DND-41 (cell line): Measurements from ENCODE around the gene AOC2.
"Not testable (repeated sequence)": the region's sequence is repeated elsewhere in the genome, so short reads cannot be mapped to it uniquely, and the experiment has no call there.

ENCODE experiments used
- ATAC-seq: fragments of 200-7000 bp; cut with Tn5 transposase; 3 replicates; pipeline ENCODE4 v1.9.1; 2021; ENCODE audit warnings: low read depth; ENCODE audit not compliant: insufficient read depth
- DNase-seq: peaks from one replicate; pipeline ENCODE4 v3.0.0-alpha.2; 2020
- H2AFZ ChIP-seq: 2 replicates; pipeline ENCODE4 v1.6.0; 2012; ENCODE audit warnings: low read depth, low read length
- H3K27ac ChIP-seq: 2 replicates; pipeline ENCODE4 v1.5.1; 2012; ENCODE audit warnings: low read length, inconsistent platforms
- H3K27me3 ChIP-seq: fragments of 200-600 bp; sonication (generic); 2 replicates; pipeline ENCODE4 v1.6.0; 2012; ENCODE audit warnings: low read length, mild to moderate bottlenecking, inconsistent platforms; ENCODE audit not compliant: insufficient read depth, poor library complexity
- H3K36me3 ChIP-seq: 2 replicates; pipeline ENCODE4 v1.5.1; 2012; ENCODE audit warnings: low read length, inconsistent platforms; ENCODE audit not compliant: insufficient read depth
- H3K4me1 ChIP-seq: 2 replicates; pipeline ENCODE4 v1.5.1; 2012; ENCODE audit warnings: mild to moderate bottlenecking, low read length; ENCODE audit not compliant: insufficient read depth
- H3K4me2 ChIP-seq: 2 replicates; pipeline ENCODE4 v1.6.0; 2012; ENCODE audit warnings: mild to moderate bottlenecking, moderate library complexity, low read length, inconsistent platforms; ENCODE audit not compliant: insufficient read depth
- H3K4me3 ChIP-seq, 2 experiments: fragments of 200-600 bp in 1 of 2; shearing (Covaris generic) in 1 of 2; 2 replicates each; pipeline ENCODE4 v1.5.1; 2012 to 2016; ENCODE audit warnings: inconsistent platforms in 2 of 2, low read length in 2 of 2, mild to moderate bottlenecking in 2 of 2, low read depth in 1 of 2, moderate library complexity in 1 of 2
- H3K79me2 ChIP-seq: 2 replicates; pipeline ENCODE4 v1.6.0; 2012; ENCODE audit warnings: low read length, inconsistent platforms; ENCODE audit not compliant: insufficient read depth
- H3K9ac ChIP-seq: 2 replicates; pipeline ENCODE4 v1.6.0; 2012; ENCODE audit warnings: low read depth, mild to moderate bottlenecking, inconsistent platforms, low read length, moderate library complexity
- H3K9me3 ChIP-seq: 2 replicates; pipeline ENCODE4 v1.5.1; 2012; ENCODE audit warnings: low read length, moderate library complexity, mild to moderate bottlenecking, inconsistent platforms; ENCODE audit not compliant: insufficient read depth, severe bottlenecking
- H4K20me1 ChIP-seq: 2 replicates; pipeline ENCODE4 v1.6.0; 2012; ENCODE audit warnings: low read length; ENCODE audit not compliant: insufficient read depth
- EZH2 ChIP-seq: IDR thresholded peaks from 3 replicates; pipeline ENCODE4 v1.6.1; 2012; ENCODE audit warnings: borderline replicate concordance, low read depth, mild to moderate bottlenecking, moderate library complexity, low read length, inconsistent platforms; ENCODE audit not compliant: severe bottlenecking
- TF ChIP-seq, protein P1 (sequence below): IDR thresholded peaks from 2 replicates; pipeline ENCODE4 v1.5.1; 2012; ENCODE audit warnings: borderline replicate concordance, low read length, moderate library complexity, mild to moderate bottlenecking; ENCODE audit not compliant: poor library complexity, severe bottlenecking; ENCODE audit errors: extremely low read depth

Gene AOC2

DNA sequence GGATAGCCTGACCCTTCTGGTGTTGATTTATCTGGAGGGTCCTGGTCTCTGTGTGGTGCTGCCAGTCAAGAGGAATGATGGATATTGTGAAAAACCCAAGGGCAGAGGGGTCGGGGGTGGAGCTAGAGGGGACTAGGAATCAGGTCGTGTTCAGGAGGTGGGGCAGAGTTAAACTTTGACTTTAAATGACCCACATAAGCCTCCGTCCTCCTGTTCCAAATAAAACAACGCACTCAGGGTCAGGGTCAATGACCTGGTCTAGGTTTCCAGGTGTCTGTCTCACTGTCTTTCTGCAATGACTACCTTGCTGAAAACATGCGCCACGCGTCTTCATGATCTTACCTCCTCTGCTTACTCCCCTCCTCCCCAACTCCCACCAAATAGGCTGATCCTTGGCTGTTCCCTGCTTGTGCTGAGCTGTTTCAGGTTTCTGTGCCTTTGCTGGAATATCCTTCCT, 21.3 kb downstream of the AOC2 start:
- no peaks in the 10 kb centered on the region for H3K79me2 ChIP-seq
- no peak overlapping the region for H3K4me2 ChIP-seq
- TF ChIP-seq, protein P1, sequence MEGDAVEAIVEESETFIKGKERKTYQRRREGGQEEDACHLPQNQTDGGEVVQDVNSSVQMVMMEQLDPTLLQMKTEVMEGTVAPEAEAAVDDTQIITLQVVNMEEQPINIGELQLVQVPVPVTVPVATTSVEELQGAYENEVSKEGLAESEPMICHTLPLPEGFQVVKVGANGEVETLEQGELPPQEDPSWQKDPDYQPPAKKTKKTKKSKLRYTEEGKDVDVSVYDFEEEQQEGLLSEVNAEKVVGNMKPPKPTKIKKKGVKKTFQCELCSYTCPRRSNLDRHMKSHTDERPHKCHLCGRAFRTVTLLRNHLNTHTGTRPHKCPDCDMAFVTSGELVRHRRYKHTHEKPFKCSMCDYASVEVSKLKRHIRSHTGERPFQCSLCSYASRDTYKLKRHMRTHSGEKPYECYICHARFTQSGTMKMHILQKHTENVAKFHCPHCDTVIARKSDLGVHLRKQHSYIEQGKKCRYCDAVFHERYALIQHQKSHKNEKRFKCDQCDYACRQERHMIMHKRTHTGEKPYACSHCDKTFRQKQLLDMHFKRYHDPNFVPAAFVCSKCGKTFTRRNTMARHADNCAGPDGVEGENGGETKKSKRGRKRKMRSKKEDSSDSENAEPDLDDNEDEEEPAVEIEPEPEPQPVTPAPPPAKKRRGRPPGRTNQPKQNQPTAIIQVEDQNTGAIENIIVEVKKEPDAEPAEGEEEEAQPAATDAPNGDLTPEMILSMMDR: no peak
- no peak for TF ChIP-seq EZH2
- no peak overlapping the region for H2AFZ ChIP-seq
- H3K36me3 ChIP-seq: no peaks in the 10 kb centered on the region
- peaks cover 11% of the 10 kb centered on the region for H3K27me3 ChIP-seq
- H3K27ac ChIP-seq: no peak overlapping the region
- no peaks in the 10 kb centered on the region for H3K4me1 ChIP-seq
- no peak for ATAC-seq
- no peaks in the 10 kb centered on the region for H4K20me1 ChIP-seq
- no peaks in the 10 kb centered on the region for H3K9me3 ChIP-seq
- DNase-seq: no peak
- H3K4me3 ChIP-seq: no peak overlapping the region
- H3K9ac ChIP-seq: no peak overlapping the region

DNA sequence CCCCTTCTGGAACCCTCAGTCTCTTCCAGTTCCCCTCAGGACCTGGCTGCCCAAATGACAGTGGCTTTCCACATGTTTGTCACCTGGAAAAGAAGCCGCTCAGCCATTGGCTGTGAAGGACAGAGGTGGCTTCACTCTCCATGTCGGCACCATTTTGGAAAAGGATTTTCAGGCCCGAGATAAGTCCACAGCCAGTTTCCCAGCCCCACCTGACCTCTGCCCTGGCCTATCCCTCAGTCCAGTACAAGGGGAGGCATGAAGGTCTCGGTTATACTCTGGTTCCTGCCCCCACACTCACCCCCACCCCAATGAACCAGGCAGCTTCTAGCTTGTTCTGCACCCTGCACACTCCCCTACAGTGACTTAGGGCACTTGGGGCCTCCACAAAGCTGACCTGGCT, 21.8 kb downstream of the AOC2 start:
- Histone ChIP-seq H2AFZ (no peak overlapping the region), H3K27ac (no peak overlapping the region), H3K4me3 (no peak overlapping the region), H3K9me3 (no peaks in the 10 kb centered on the region), H3K4me1 (no peaks in the 10 kb centered on the region), H3K36me3 (no peaks in the 10 kb centered on the region), H3K79me2 (no peaks in the 10 kb centered on the region), H3K9ac (no peak overlapping the region), H3K4me2 (no peak overlapping the region), H4K20me1 (no peaks in the 10 kb centered on the region), H3K27me3 (peaks cover 11% of the 10 kb centered on the region)
- TF ChIP-seq, protein P1: no peak
- no peak for TF ChIP-seq EZH2
- DNase-seq (no peak), ATAC-seq (no peak)

DNA sequence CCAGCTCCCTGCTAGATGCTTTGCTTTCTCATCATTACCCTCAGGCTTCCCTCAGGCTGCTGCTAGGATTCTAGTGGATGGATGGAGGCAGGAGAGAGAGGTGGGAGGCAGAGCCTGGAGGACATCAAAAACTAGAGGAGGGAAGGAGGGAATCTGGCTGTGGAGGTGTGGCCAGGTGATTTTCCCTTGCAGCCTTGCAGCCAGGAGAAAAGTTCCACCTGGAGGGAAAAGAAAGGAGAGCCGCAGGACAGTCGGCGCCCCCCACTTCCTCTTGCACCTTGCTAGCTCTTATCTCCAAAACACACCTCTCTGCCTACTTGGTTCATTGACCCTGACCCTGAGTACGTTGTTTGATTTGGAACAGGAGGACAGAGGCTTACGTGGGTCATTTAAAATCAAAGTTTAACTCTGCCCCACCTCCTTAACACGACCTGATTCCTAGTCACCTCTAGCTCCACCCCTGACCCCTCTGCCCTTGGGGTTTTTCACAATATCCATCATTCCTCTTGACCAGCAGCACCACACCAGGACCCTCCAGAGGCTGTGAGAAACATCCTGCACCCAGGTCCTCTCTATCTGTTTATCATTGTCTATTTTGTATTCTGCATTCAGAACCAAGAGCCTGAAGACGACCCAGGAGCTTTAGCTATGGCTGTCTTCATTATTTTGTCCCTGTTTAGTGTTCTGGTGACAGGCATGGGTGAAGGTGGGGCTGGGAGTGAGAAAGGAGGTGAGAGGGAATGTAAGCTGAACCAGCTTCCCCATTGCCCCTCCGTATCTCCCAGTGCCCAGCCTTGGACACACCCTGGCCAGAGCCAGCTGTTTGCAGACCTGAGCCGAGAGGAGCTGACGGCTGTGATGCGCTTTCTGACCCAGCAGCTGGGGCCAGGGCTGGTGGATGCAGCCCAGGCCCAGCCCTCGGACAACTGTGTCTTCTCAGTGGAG, 22.5 kb downstream of the AOC2 start:
- Histone ChIP-seq H2AFZ (no peak overlapping the region), H3K4me1 (no peaks in the 10 kb centered on the region), H3K4me3 (no peak overlapping the region), H4K20me1 (no peaks in the 10 kb centered on the region), H3K27ac (no peak overlapping the region), H3K27me3 (peaks cover 11% of the 10 kb centered on the region), H3K9ac (no peak overlapping the region), H3K9me3 (no peaks in the 10 kb centered on the region), H3K4me2 (no peak overlapping the region), H3K79me2 (no peaks in the 10 kb centered on the region), H3K36me3 (no peaks in the 10 kb centered on the region)
- no peak for DNase-seq
- no peak for ATAC-seq
- TF ChIP-seq, protein P1: no peak
- TF ChIP-seq EZH2: no peak

DNA sequence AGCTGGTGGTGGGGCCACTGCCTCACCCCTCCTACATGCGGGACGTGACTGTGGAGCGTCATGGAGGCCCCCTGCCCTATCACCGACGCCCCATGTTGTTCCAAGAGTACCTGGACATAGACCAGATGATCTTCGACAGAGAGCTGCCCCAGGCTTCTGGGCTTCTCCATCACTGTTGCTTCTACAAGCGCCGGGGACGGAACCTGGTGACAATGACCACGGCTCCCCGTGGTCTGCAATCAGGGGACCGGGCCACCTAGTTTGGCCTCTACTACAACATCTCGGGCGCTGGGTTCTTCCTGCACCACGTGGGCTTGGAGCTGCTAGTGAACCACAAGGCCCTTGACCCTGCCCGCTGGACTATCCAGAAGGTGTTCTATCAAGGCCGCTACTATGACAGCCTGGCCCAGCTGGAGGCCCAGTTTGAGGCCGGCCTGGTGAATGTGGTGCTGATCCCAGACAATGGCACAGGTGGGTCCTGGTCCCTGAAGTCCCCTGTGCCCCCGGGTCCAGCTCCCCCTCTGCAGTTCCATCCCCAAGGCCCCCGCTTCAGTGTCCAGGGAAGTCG, 23.4 kb downstream of the AOC2 start:
- not testable (repeated sequence) for H3K4me3 ChIP-seq, H3K9ac ChIP-seq, H3K27ac ChIP-seq, ATAC-seq, DNase-seq, H3K36me3 ChIP-seq, H3K9me3 ChIP-seq, H2AFZ ChIP-seq, H3K79me2 ChIP-seq, H4K20me1 ChIP-seq, H3K4me2 ChIP-seq, H3K4me1 ChIP-seq
- peaks cover 11% of the 10 kb centered on the region for H3K27me3 ChIP-seq
